Lung (tissue), 12 donors: ENCODE measurements around the gene PLAGL1. TPM values are rescaled to one million over a fixed set of nuclear protein-coding genes. Genes with fewer than 3 reads are reported as not detected.
"Not testable (repeated sequence)": the region's sequence is repeated elsewhere in the genome, so short reads cannot be mapped to it uniquely, and the experiment has no call there.

ENCODE experiments used
- ATAC-seq: fragments of 200-7000 bp; cut with Tn5 transposase; one replicate; pipeline ENCODE4 v1.9.1; 2020; ENCODE audit warnings: moderate number of reproducible peaks; ENCODE audit not compliant: insufficient read depth, low FRiP score
- DNase-seq, 3 donors: peaks; one replicate each; pipeline ENCODE4 v3.0.0-alpha.2; 2013 to 2017
- H3K27ac ChIP-seq, 2 donors: one replicate each; pipeline ENCODE4 v1.5.1; 2013; ENCODE audit warnings: mild to moderate bottlenecking in 2 of 2, moderate library complexity in 2 of 2, control low read depth in 1 of 2, inconsistent platforms in 1 of 2, low read depth in 1 of 2, low read length in 1 of 2
- H3K27me3 ChIP-seq, 3 donors: one replicate each; pipeline ENCODE4 v1.5.1; 2013; ENCODE audit warnings: low read length in 2 of 3; ENCODE audit not compliant: control insufficient read depth in 3 of 3, insufficient read depth in 3 of 3
- H3K36me3 ChIP-seq, 4 donors: one replicate each; pipeline ENCODE4 v1.5.1; 2013; ENCODE audit warnings: low read length in 4 of 4, mild to moderate bottlenecking in 1 of 4, moderate library complexity in 1 of 4; ENCODE audit not compliant: control insufficient read depth in 4 of 4, insufficient read depth in 4 of 4
- H3K4me1 ChIP-seq, 5 donors: one replicate each; pipeline ENCODE4 v1.5.1; 2013; ENCODE audit warnings: low read length in 5 of 5, mild to moderate bottlenecking in 2 of 5, moderate library complexity in 1 of 5; ENCODE audit not compliant: control insufficient read depth in 5 of 5, insufficient read depth in 5 of 5
- H3K4me3 ChIP-seq: one replicate; pipeline ENCODE4 v1.5.1; 2013; ENCODE audit warnings: mild to moderate bottlenecking, control low read depth, moderate library complexity
- H3K9ac ChIP-seq, 2 donors: one replicate each; pipeline ENCODE4 v1.5.1; 2013; ENCODE audit warnings: low read length in 2 of 2, control low read depth in 1 of 2; ENCODE audit not compliant: insufficient read depth in 1 of 2
- H3K9me3 ChIP-seq, 4 donors: one replicate each; pipeline ENCODE4 v1.5.1; 2013; ENCODE audit warnings: low read length in 3 of 4, mild to moderate bottlenecking in 1 of 4, moderate library complexity in 1 of 4; ENCODE audit not compliant: control insufficient read depth in 4 of 4, insufficient read depth in 3 of 4
- CTCF ChIP-seq: IDR thresholded peaks from 2 replicates; pipeline ENCODE4 v1.5.1; 2012; ENCODE audit warnings: mild to moderate bottlenecking; ENCODE audit errors: control extremely low read depth, extremely low read depth
- WGBS, 2 donors: extraction: QIAGEN DNeasy Blood & Tissue Kit; methylation state at CpG; one replicate each; pipeline ENCODE4 v1.1.7; 2013; 5-methylcytosine and 5-hydroxymethylcytosine counted together
- polyA plus RNA-seq, 2 donors: library from polyadenylated mRNA; stranded (reverse); fragments of 200-250 nt; gene quantifications; one replicate each; pipeline ENCODE4 v1.2.1, GENCODE V29; 2013
- total RNA-seq, 2 donors: library from RNA; depleted of rRNA in 1 of 2; stranded (reverse); fragments of >200 nt in 1 of 2; gene quantifications; one replicate each; pipeline ENCODE4 v1.2.1, GENCODE V29; 2014 to 2021
- donor health status: control.
- donor health status: control.
- donor health status: Bipolar disorder and iron deficiency.
- donor health status: healthy.
- donor health status: DM: yes; HTN: yes; CAD: no.

Gene PLAGL1
- total and polyA plus RNA-seq, 4 donors = 15.5 to 86.9 (median 29.7) TPM

DNA sequence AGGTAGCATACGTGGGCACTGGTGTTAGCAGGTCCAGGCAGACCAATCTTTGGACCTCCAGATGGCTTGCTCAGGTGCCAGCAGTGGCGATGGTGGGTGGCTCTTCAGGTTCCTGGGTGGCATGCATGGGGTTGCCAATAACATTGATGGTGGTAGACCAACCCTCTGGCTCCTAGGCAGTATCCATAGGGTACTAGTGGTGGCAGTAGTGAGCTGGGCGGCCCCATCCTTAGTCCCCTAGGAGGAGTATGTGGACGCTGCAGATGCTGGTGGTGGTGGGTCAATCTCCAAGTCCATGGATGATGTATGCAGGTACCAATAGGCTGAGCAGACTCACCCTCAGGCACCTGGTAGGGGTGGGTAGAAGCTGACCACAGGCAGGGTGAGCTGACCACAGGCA, 73.2 kb downstream of the PLAGL1 start:
- Histone ChIP-seq H3K4me3 (no peak overlapping the region), H3K9me3 (peaks cover 0 to 5% (median 1%) of the 10 kb centered on the region in 4 donors), H3K4me1 (peaks cover 0 to 23% (median 4%) of the 10 kb centered on the region in 5 donors), H3K36me3 (no peaks in the 10 kb centered on the region), H3K27ac (no peak overlapping the region), H3K27me3 (no peaks in the 10 kb centered on the region), H3K9ac (no peak overlapping the region)
- no peak for TF ChIP-seq CTCF
- DNase-seq (no peak), ATAC-seq (no peak)
- WGBS, 2 donors = 85 to 98% methylated on average over 4 of the region's 4 CpGs

DNA sequence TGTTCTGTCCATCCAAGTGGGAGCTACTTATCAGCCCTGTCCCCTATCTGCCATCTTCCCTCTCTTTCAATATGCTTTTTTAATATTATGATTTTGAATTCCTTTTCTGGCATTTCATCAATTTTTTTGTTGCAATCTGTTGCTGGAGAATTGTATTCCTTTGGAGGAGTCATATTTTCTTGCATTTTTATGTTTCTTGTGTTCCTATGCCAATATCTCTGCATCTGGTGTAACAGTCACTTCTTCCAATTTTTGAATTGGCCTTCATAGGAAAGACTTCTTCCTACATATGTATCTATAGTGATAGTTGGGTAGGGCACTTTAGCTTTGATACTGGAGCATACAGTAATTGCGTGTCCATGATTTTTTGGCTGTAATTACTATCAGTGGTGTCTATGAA, 73.7 kb downstream of the PLAGL1 start:
- H3K9ac ChIP-seq = no peak overlapping the region
- DNase-seq (no peak), ATAC-seq (no peak)
- H3K27ac ChIP-seq = no peak overlapping the region
- WGBS, 2 donors = 92 to 93% methylated on average over 1 of the region's 1 CpG
- H3K4me3 ChIP-seq = no peak overlapping the region
- no peaks in the 10 kb centered on the region for H3K27me3 ChIP-seq
- TF ChIP-seq CTCF = no peak
- peaks cover 0 to 23% (median 4%) of the 10 kb centered on the region in 5 donors for H3K4me1 ChIP-seq
- H3K36me3 ChIP-seq = no peaks in the 10 kb centered on the region
- peaks cover 0 to 5% (median 1%) of the 10 kb centered on the region in 4 donors for H3K9me3 ChIP-seq

DNA sequence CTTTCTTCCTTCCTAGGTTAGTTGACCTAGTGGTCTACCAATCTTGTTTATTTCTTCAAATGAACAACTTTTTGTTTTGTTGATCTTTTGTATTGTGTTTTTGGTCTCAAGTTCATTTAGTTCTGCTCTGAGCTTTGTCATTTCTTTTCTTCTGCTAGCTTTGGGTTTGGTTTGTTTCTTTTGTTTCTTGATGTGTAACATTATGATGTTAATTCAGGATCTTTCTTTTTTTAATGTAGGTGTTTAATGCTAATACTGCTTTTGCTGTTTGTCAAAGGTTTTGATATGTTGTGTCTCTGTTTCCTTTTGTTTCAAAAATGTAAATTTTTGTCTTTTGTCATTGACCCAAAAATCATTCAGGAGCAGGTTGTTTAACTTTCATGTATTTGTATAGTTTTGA, 78.1 kb downstream of the PLAGL1 start:
- Histone ChIP-seq H3K9ac (no peak overlapping the region), H3K27ac (no peak overlapping the region), H3K4me3 (no peak overlapping the region), H3K4me1 (no peaks in the 10 kb centered on the region), H3K9me3 (peaks cover 0 to 5% (median 1%) of the 10 kb centered on the region in 4 donors), H3K36me3 (no peaks in the 10 kb centered on the region), H3K27me3 (no peaks in the 10 kb centered on the region)
- no peak for TF ChIP-seq CTCF
- ATAC-seq (no peak), DNase-seq (no peak)

GRCh38 chr6:143928853-143929252, 79.2 kb downstream of the PLAGL1 start:
- Histone ChIP-seq H3K4me1 (no peaks in the 10 kb centered on the region), H3K4me3 (no peak overlapping the region), H3K27me3 (no peaks in the 10 kb centered on the region), H3K27ac (no peak overlapping the region), H3K9ac (no peak overlapping the region), H3K9me3 (peaks cover 0 to 5% (median 1%) of the 10 kb centered on the region in 4 donors), H3K36me3 (no peaks in the 10 kb centered on the region)
- ATAC-seq = no peak
- DNase-seq = no peak
- WGBS, 2 donors = 93 to 100% methylated on average over 1 of the region's 1 CpG
- no peak for TF ChIP-seq CTCF

GRCh38 chr6:143917026-143917425, 91.0 kb downstream of the PLAGL1 start:
- ATAC-seq, H3K36me3 ChIP-seq, H3K27me3 ChIP-seq, H3K27ac ChIP-seq, H3K4me3 ChIP-seq, H3K9me3 ChIP-seq, DNase-seq, H3K9ac ChIP-seq, H3K4me1 ChIP-seq: not testable (repeated sequence)
- WGBS, 2 donors = 90 to 99% methylated on average over 4 of the region's 4 CpGs
